Activated CD4-positive, alpha-beta T cell treated with anti-CD3 and anti-CD28 coated beads for 36 hours (primary cell): ENCODE data around the gene KATNB1. TPM values are rescaled to one million over a fixed set of nuclear protein-coding genes. Genes with fewer than 3 reads are reported as not detected.
"Not testable (repeated sequence)": the region's sequence is repeated elsewhere in the genome, so short reads cannot be mapped to it uniquely, and the experiment has no call there.

Experiments
- ATAC-seq: fragments of 200-7000 bp; cut with Tn5 transposase; one replicate; pipeline ENCODE4 v1.10.0; 2021; ENCODE audit warnings: mild to moderate bottlenecking, moderate library complexity
- CTCF ChIA-PET: fragments of 350-600 bp; sonication (Branson Sonifier 250); formaldehyde crosslinking; loops from one replicate; lab custom pipeline; 2021; ENCODE audit warnings: antibody characterized with exemption; lab: Charles Lee
- POLR2A ChIA-PET: fragments of 350-600 bp; sonication (Branson Sonifier 250); formaldehyde crosslinking; loops from one replicate; lab custom pipeline; 2021; ENCODE audit warnings: antibody characterized with exemption, inconsistent platforms; lab: Charles Lee
- DNase-seq: peaks from one replicate; pipeline ENCODE4 v3.0.0-alpha.2; 2020
- H3K27ac Mint-ChIP-seq: one replicate; pipeline ENCODE4 v1.8.0; 2021; ENCODE audit warnings: mixed read lengths
- H3K27me3 Mint-ChIP-seq: one replicate; pipeline ENCODE4 v1.8.0; 2021; ENCODE audit warnings: mixed read lengths
- H3K36me3 Mint-ChIP-seq: one replicate; pipeline ENCODE4 v1.8.0; 2021; ENCODE audit warnings: low read depth, mixed read lengths
- H3K4me1 Mint-ChIP-seq: one replicate; pipeline ENCODE4 v1.8.0; 2021; ENCODE audit warnings: mixed read lengths
- H3K4me3 Mint-ChIP-seq: one replicate; pipeline ENCODE4 v1.8.0; 2021; ENCODE audit warnings: mild to moderate bottlenecking, moderate library complexity, mixed read lengths
- H3K9me3 Mint-ChIP-seq: one replicate; pipeline ENCODE4 v1.8.0; 2021; ENCODE audit warnings: low read depth, mixed read lengths
- intact Hi-C, 2 experiments: fragments of 100-400 bp; cut with DNase I in 1 of 2; cut with micrococcal nuclease in 1 of 2; formaldehyde crosslinking; loops; one replicate each; pipeline versions ENCODE4 v1.14.2 to v1.15.1; 2022 to 2024; cut with DNase I, micrococcal nuclease
- total RNA-seq, 2 experiments: library from RNA; stranded (reverse); gene quantifications; one replicate each; pipeline ENCODE4 v1.2.3, GENCODE V29; 2021

The KATNB1 gene
- total RNA-seq, 2 experiments from 2014 or later = 28.1 to 29.3 TPM

DNA sequence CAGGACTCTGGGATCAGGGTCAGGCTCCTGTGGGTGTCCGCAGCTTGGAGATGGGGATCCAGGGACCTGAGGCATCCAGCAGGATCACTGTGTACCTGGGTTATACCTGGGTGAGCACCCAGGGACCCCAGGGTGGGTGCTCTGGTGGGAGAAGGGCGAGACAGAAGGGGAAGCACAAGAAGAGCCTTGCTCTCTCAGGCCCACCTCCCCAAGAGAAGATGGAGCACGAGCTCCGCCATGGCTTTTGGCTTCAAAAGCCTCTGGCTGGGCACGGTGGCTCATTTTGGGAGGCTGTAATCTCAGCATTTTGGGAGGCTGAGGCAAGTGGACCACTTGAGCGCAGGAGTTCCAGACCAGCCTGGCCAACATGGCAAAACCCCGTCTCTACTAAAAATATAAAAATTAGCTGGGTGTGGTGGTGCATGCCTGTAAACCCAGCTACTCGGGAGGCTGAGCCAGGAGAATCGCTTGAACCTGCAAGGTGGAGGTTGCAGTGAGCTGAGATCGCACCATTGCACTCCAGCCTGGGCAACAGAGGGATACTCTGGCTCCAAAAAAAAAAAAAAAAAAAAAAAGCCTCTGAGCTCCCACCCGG is 32.1 kb upstream of the KATNB1 start:
- H3K4me1 Mint-ChIP-seq = peaks cover 4% of the 10 kb centered on the region
- H3K4me3 Mint-ChIP-seq = no peak overlapping the region
- DNase-seq = no peak
- ChIA-PET POLR2A (no interaction called here), CTCF (interaction anchor here (1.0 kb wide), 1 partner anchor 97 kb away, joined by 3 read pairs; no protein-coding TSS in a partner anchor)
- peaks cover 3% of the 10 kb centered on the region for H3K27me3 Mint-ChIP-seq
- no peak overlapping the region for H3K27ac Mint-ChIP-seq
- ATAC-seq = no peak
- no peaks in the 10 kb centered on the region for H3K9me3 Mint-ChIP-seq
- intact Hi-C loops = no loop called here
- H3K36me3 Mint-ChIP-seq = no peaks in the 10 kb centered on the region

DNA sequence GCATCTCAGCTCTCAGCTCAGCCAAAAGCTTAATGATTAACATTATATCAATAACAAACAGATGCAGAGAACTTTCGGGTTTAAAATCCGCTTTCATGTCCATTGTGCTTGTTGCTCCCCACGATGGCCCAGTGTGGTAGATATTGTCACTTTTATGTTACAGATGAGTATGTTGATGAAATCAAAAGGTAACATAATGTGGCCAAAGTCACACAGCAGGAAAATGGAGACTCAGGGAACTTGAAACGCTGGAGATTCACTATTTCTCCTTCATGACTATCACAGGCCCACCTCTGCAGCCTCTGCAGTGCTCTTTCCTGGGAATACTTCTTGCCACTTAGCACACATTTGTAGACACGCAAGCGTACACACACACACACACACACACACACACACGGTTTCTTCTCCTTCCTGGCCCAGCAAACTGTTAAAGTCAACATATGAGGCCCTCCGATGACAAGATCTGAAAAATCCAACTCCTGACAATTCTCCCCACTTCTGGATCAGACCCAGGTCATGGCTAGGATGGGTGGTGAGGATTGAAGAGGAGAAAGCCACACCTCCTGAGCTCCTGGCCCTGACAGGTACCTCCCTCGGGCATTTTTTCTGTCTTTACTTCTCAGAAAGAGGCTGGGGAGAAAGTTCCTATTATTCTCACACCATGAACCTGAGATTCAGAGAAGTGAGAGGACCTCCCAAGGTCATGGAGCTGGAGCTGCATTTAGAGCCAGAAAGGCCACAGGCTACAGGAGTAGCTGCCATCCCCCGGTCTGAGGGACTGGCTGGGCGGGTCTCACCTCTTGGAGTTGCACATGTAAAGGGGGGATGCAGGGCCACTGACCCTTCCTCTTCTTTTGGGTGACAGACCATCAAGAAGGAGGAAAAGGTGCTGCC is 31.3 kb upstream of the KATNB1 start:
- no peak overlapping the region for H3K4me3 Mint-ChIP-seq

DNA sequence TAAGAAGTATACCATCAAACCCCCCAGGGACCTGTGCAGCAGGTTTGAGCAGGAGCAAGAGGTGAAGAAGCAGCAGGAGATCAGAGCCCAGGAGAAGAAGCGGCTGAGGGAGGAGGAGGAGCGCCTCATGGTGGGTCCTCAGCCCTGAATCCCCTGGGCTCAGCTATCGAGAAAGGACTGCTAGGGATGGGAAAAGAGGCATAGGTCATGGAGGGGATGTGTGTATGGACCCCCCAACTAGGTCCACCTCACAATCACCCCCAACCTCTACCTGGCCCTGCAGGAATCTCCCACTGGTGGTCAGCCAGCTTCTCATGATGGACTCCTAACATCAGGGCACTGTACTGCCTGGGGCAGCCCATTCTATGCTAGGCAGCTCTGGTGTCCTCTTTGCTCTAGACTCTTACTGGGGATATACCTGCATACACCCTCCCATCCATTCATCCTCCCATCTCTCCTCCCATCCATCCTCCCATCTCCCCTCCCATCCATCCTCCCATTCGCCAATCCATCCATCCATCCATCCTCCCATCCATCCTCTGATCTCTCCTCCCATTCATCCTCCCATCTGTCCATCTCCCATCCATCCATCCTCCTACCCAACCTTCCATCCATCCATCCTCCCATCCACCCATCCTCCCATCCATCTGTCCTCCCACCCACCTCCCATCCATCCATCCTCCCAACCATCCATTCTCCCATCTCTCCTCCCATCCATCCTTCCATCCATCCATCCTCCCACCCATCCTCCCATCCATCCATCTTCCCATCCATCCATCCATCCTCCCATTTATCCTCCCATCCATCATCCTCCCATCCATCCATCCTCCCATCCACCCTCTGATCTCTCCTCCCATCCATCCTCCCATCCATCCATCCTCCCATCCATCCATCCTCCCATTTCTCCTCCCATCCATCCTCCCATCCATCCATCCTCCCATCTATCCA is 30.4 kb upstream of the KATNB1 start:
- Mint-ChIP-seq H3K9me3 (no peaks in the 10 kb centered on the region), H3K4me3 (no peak overlapping the region), H3K4me1 (peaks cover 4% of the 10 kb centered on the region), H3K36me3 (no peaks in the 10 kb centered on the region), H3K27me3 (peaks cover 3% of the 10 kb centered on the region), H3K27ac (no peak overlapping the region)
- no peak for DNase-seq
- ATAC-seq = no peak
- ChIA-PET CTCF (no interaction called here), POLR2A (interaction anchor here (1.0 kb wide), 1 partner anchor 95 kb away, joined by 3 read pairs; no protein-coding TSS in a partner anchor)
- intact Hi-C loops = no loop called here

More for the DNA sequence above, 31.3 kb upstream of the KATNB1 start:
- no peak overlapping the region for H3K27ac Mint-ChIP-seq
- peaks cover 4% of the 10 kb centered on the region for H3K4me1 Mint-ChIP-seq
- intact Hi-C loops = no loop called here
- H3K9me3 Mint-ChIP-seq = no peaks in the 10 kb centered on the region
- CTCF ChIA-PET = interaction anchor here (1.0 kb wide), 1 partner anchor 96 kb away, joined by 3 read pairs; no protein-coding TSS in a partner anchor
- no peaks in the 10 kb centered on the region for H3K36me3 Mint-ChIP-seq
- ATAC-seq (no peak), DNase-seq (no peak)
- peaks cover 3% of the 10 kb centered on the region for H3K27me3 Mint-ChIP-seq
- POLR2A ChIA-PET = interaction anchor here (1.0 kb wide), 1 partner anchor 94 kb away, joined by 3 read pairs; no protein-coding TSS in a partner anchor

DNA sequence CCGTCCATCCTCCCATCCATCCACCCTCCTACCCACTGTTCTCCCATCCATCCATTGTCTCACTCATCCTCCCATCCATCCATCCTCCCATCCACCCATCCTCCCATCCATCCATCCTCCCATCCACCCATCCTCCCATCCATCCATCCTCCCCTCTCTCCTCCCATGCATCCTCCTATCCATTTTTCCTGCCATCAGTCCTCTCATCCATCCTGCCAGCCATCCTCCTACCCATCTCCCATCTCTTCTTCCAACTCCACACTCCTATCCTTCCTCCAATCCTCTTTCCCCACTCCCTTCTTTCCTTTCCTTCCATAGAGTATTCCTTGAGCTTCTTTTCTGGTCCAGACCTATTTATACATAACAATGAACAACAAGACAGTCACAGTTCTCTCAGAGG is 28.9 kb upstream of the KATNB1 start:
- CTCF ChIA-PET = no interaction called here

DNA sequence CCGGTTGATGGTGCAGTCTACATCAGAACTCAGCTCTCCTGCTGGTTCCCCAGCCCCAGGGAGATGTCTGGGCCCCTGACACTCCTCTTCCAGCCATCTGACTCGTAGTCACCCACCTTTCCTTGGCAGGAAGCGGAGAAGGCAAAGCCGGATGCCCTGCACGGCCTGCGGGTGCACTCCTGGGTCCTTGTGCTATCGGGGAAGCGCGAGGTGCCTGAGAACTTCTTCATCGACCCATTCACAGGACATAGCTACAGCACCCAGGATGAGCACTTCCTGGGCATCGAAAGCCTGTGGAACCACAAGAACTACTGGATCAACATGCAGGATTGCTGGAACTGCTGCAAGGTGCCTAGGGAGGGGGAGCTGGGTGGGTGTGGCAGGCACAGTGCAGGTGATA is 28.2 kb upstream of the KATNB1 start:
- Mint-ChIP-seq H3K4me3 (no peak overlapping the region), H3K27ac (no peak overlapping the region), H3K4me1 (peaks cover 4% of the 10 kb centered on the region), H3K36me3 (no peaks in the 10 kb centered on the region), H3K9me3 (no peaks in the 10 kb centered on the region), H3K27me3 (peaks cover 3% of the 10 kb centered on the region)
- DNase-seq = no peak
- no peak for ATAC-seq
- CTCF ChIA-PET = no interaction called here
- intact Hi-C loops = no loop called here
- POLR2A ChIA-PET = no interaction called here

More for the DNA sequence above, 28.9 kb upstream of the KATNB1 start:
- DNase-seq (no peak), ATAC-seq (no peak)
- peaks cover 4% of the 10 kb centered on the region for H3K4me1 Mint-ChIP-seq
- H3K36me3 Mint-ChIP-seq = no peaks in the 10 kb centered on the region
- no peaks in the 10 kb centered on the region for H3K9me3 Mint-ChIP-seq
- POLR2A ChIA-PET = no interaction called here
- intact Hi-C loops = no loop called here
- no peak overlapping the region for H3K27ac Mint-ChIP-seq
- no peak overlapping the region for H3K4me3 Mint-ChIP-seq
- H3K27me3 Mint-ChIP-seq = peaks cover 3% of the 10 kb centered on the region

DNA sequence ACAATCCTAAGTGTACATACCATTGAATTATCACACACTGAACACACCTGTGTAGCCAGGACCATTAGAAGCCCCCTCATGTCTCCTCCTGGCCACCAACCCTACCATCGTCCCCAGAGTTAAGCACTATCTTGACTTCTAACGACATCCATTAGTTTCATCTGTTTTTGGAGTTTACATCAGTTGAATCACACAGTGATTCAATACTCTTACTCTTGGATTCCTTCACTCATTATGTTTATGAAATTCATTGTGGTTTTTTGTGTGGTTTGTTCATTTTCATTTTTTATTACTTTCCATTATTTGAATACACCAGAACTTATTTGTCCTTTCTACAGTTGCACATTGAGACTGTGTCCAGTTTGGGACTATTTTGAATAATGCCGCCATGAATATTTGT is 27.4 kb upstream of the KATNB1 start:
- peaks cover 4% of the 10 kb centered on the region for H3K4me1 Mint-ChIP-seq
- no peaks in the 10 kb centered on the region for H3K36me3 Mint-ChIP-seq
- POLR2A ChIA-PET = no interaction called here
- H3K9me3 Mint-ChIP-seq = no peaks in the 10 kb centered on the region
- ATAC-seq (peak; percentile 36), DNase-seq (no peak)
- CTCF ChIA-PET = no interaction called here
- H3K27me3 Mint-ChIP-seq = peaks cover 3% of the 10 kb centered on the region
- no peak overlapping the region for H3K27ac Mint-ChIP-seq
- intact Hi-C loops = no loop called here
- H3K4me3 Mint-ChIP-seq = no peak overlapping the region

DNA sequence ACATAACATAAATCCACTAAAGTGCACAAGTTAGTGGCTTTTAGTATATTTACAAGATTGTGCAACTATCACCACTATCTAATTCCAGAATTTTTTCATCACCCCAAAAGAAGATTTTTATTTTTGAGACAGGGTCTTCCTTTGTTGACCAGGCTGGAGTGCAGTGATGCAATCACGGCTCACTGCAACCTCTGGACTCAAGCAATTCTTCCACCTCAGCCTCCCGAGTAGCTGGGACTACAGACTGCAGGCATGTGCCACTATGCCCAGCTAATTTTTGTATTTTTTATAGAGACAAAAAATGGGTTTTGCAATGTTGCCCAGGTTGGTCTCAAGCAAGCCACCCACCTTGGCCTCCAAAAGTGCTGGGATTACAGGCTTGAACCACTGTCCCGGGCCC is 25.9 kb upstream of the KATNB1 start:
- H3K4me3 Mint-ChIP-seq = no peak overlapping the region
- no peak for ATAC-seq

DNA sequence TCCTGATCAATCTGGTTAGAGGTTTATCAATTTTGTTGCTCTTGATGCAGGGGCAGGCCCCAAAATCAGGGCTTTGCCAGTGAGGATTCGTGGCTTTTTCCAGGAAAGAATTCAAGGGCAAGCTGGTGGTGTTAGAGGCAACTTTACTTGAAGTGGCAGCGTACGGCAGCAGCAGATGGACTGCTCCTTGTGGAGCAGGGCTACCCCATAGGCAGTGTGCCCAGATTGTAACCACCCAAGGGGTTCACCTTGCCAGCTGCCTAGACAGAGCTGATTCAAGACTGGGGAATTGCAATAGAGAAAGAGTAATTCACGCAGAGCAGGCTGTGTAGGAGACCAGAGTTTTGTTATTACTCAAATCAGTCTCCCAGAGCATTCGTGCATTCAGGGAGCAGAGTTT is 24.2 kb upstream of the KATNB1 start:
- intact Hi-C loops = no loop called here
- H3K36me3 Mint-ChIP-seq = no peaks in the 10 kb centered on the region
- ChIA-PET POLR2A (no interaction called here), CTCF (interaction anchor here (1.0 kb wide), 2 partner anchors 45 to 249 kb away, joined by 3 to 4 read pairs; no protein-coding TSS in a partner anchor)
- ATAC-seq = no peak
- H3K4me1 Mint-ChIP-seq = peaks cover 4% of the 10 kb centered on the region
- H3K9me3 Mint-ChIP-seq = no peaks in the 10 kb centered on the region
- no peak for DNase-seq
- H3K4me3 Mint-ChIP-seq = no peak overlapping the region
- H3K27ac Mint-ChIP-seq = no peak overlapping the region
- peaks cover 3% of the 10 kb centered on the region for H3K27me3 Mint-ChIP-seq

More for the DNA sequence above, 25.9 kb upstream of the KATNB1 start:
- Mint-ChIP-seq H3K9me3 (no peaks in the 10 kb centered on the region), H3K4me1 (peaks cover 4% of the 10 kb centered on the region), H3K27ac (no peak overlapping the region), H3K27me3 (peaks cover 3% of the 10 kb centered on the region), H3K36me3 (no peaks in the 10 kb centered on the region)
- DNase-seq = no peak
- intact Hi-C loops = no loop called here
- CTCF ChIA-PET = interaction anchor here (0.7 to 1.0 kb wide), 3 partner anchors 22 to 27 kb away, joined by 3 to 4 read pairs (median 3); partner anchors contain the start of gene KATNB1
- POLR2A ChIA-PET = no interaction called here

DNA sequence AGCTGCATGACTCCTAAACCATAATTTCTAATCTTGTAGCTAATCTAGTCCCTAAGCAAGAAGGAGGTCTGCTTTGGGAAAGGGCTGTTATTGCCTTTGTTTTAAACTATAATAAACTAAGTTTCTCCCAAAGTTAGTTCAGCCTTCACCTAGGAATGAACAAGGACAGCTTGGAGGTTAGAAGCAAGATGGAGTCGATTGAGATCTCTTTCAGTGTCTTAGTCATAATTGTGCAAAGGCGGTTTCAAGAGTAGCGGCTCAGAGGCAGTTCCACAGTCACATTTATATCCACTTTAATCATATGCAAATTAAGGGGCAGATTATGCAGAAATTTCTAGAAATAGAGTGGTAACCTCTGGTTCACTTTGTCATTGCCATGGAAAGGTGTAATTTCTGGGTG is 23.6 kb upstream of the KATNB1 start:
- CTCF ChIA-PET = interaction anchor here (1.0 kb wide), 2 partner anchors 44 to 250 kb away, joined by 3 to 4 read pairs; no protein-coding TSS in a partner anchor
- peaks cover 4% of the 10 kb centered on the region for H3K4me1 Mint-ChIP-seq
- no peaks in the 10 kb centered on the region for H3K9me3 Mint-ChIP-seq
- H3K27ac Mint-ChIP-seq = no peak overlapping the region
- ATAC-seq = peak; percentile 57
- DNase-seq = no peak
- H3K36me3 Mint-ChIP-seq = no peaks in the 10 kb centered on the region
- intact Hi-C loops = no loop called here
- POLR2A ChIA-PET = no interaction called here
- peaks cover 3% of the 10 kb centered on the region for H3K27me3 Mint-ChIP-seq
- H3K4me3 Mint-ChIP-seq = no peak overlapping the region

DNA sequence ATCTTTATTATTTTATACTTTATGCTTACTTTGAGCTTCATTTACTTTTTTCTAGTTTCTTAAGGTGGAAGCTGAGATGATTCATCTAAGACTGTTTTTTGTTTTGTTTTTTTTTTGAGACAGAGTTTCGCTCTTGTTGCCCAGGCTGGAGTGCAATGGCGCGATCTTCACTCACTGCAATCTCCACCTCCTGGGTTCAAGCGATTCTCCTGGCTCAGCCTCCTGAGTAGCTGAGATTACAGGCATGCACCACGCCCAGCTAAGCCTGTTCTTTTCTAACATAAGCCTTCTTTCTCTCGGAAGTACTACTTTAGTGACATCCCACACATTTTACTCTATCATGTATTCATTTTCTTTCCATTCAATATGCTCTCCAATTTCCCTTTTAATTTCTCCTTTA is 23.0 kb upstream of the KATNB1 start:
- H3K27ac Mint-ChIP-seq, intact Hi-C loops, H3K9me3 Mint-ChIP-seq, POLR2A ChIA-PET, DNase-seq, ATAC-seq, H3K4me1 Mint-ChIP-seq, H3K36me3 Mint-ChIP-seq, H3K27me3 Mint-ChIP-seq, H3K4me3 Mint-ChIP-seq: not testable (repeated sequence)
- CTCF ChIA-PET = interaction anchor here (1.3 kb wide), 1 partner anchor 18 kb away, joined by 3 read pairs; no protein-coding TSS in a partner anchor

DNA sequence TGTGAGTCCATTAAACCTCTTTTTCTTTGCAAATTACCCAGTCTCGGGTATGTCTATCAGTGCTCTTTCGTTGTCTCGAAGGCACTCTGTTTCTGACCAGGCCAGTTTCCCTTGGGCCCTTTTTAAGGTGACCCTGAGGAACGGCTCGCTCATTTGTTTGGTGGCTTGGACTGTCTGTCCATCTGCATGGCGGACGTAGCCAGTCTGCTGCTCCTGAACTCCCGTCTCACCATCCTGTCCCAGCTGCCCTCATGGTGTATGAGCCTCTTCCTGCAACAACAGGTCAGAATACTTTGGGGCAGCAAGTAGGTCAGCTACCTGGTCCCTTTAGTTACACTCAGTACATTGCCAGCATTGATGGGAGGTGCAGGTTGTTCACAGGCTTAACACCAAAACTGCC is 22.0 kb upstream of the KATNB1 start:
- no peak overlapping the region for H3K4me3 Mint-ChIP-seq
- POLR2A ChIA-PET = no interaction called here
- no peaks in the 10 kb centered on the region for H3K27me3 Mint-ChIP-seq
- no peak overlapping the region for H3K27ac Mint-ChIP-seq
- no peaks in the 10 kb centered on the region for H3K4me1 Mint-ChIP-seq
- no peaks in the 10 kb centered on the region for H3K9me3 Mint-ChIP-seq
- CTCF ChIA-PET = interaction anchor here (0.6 to 1.3 kb wide), 2 partner anchors 13 to 17 kb away, joined by 3 read pairs; no protein-coding TSS in a partner anchor
- ATAC-seq (no peak), DNase-seq (no peak)
- H3K36me3 Mint-ChIP-seq = no peaks in the 10 kb centered on the region
- intact Hi-C loops = no loop called here
